CD4-positive, alpha-beta T cell treated with Interleukin-2 at 100 ng/mL for 4 hours (primary cell): Measurements from ENCODE around the gene MB21D2.

Experiments used
- DNase-seq: peaks from one replicate; pipeline ENCODE4 v3.0.0-alpha.2; 2020; ENCODE audit warnings: low spot score

Gene MB21D2

DNA sequence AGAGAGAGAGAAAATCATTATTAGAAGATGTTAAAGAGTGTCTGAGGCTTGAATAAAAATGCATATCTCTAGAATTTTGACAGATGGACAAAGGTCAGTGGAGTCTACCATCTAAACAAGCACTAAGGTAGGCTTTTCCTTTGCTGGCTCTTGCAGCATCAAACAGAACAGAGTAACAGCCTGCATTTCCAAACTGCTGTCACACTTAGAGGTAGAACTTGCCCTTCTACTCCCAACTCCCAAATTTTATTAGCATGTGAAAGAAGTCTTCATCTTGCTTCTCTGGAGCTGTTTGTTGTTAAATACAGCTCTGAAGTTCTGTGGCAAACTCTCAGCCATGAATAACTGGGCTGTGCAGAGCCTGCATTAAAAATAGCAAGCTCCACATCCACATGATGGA, 4.1 kb upstream of the MB21D2 start:
- DNase-seq, result no peak

DNA sequence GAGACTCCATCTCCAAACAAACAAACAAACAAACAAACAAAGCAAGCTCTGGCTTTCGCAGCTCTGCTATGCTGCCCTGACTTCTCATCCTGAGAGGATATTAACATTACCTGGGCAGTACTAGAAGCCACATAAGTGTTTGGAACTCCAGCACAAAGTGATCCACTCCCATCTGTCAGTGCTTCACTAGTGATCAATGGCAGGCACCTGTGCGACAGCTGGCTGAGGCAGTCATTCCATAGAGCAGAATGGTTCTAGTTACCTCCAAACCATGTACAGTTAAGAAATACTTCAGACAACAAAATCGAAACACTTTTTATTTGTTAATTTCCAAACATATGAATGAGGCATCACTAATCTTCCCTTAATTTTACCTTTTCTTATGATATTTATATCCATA, 2.8 kb upstream of the MB21D2 start:
- DNase-seq, result no peak

GRCh38 chr3:192919901-192920300, 2.2 kb upstream of the MB21D2 start:
- no peak for DNase-seq

- no peak for DNase-seq
Observed at GRCh38 chr3:192918275-192918588, 576 bp upstream of the MB21D2 start.

GRCh38 chr3:192917028-192917403, 640 bp downstream of the MB21D2 start:
- DNase-seq, result peak; percentile 30

DNA sequence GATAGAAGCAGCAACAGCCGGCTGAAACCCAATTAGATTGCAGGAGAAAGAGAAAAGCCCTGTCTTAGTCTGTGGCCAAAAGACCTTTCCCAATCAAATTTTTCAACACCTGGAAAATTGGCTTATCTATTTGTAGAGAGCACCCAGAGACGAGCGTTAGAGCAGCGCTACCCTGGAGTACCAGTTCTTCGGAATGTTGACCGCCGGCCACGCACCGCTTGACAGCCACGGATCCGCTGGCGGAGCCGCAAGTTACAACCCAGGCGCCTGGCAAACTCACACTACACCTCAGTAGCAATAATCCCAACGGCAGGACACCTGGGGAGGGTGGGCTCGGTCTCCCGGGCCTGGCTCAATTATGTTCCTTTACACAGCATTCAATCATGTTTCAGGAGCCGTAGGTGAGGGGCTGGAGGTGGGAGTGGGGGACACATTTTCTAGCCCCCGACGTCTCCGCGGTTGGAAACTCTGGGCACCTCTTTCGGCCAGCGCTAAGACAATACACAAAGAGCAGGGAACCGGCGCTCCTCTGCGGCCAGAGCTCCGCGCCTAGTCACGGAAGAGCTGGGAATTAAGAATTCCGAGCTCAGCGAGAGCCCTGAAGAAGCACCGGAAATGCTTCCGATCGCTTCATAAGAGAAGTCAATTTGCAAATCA, 1.2 kb downstream of the MB21D2 start:
- DNase-seq, result no peak

GRCh38 chr3:192915722-192916121, 1.9 kb downstream of the MB21D2 start:
- no peak for DNase-seq

- DNase-seq, result no peak
Observed at GRCh38 chr3:192915304-192915703, 2.4 kb downstream of the MB21D2 start.

DNA sequence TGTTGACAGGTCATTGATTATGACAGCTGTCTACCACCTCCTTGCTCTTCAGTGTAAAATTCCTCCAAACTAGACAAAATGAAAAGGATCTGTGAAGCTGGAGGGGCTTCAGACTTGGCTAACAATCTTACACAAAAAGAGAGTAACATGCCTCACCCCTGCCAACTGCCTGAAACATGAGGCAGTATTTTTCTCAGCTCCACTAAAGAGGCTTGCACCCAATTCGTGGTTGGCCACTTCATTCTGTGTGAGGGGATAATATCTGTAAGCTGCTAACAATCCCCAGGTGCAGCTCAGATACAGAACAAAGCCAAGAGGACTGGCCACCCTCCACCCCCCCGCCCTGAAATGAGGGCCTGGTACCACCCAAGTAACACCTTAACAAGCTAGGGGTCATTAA, 2.8 kb downstream of the MB21D2 start:
- no peak for DNase-seq

GRCh38 chr3:192913540-192913939, 4.1 kb downstream of the MB21D2 start:
- no peak for DNase-seq

- DNase-seq, result no peak
Observed at GRCh38 chr3:192911293-192911692, 6.4 kb downstream of the MB21D2 start.

- DNase-seq, result no peak
Observed at GRCh38 chr3:192907784-192908183, 9.9 kb downstream of the MB21D2 start.

- peak; percentile 30 for DNase-seq
Observed at GRCh38 chr3:192906940-192907339, 10.7 kb downstream of the MB21D2 start.

DNA sequence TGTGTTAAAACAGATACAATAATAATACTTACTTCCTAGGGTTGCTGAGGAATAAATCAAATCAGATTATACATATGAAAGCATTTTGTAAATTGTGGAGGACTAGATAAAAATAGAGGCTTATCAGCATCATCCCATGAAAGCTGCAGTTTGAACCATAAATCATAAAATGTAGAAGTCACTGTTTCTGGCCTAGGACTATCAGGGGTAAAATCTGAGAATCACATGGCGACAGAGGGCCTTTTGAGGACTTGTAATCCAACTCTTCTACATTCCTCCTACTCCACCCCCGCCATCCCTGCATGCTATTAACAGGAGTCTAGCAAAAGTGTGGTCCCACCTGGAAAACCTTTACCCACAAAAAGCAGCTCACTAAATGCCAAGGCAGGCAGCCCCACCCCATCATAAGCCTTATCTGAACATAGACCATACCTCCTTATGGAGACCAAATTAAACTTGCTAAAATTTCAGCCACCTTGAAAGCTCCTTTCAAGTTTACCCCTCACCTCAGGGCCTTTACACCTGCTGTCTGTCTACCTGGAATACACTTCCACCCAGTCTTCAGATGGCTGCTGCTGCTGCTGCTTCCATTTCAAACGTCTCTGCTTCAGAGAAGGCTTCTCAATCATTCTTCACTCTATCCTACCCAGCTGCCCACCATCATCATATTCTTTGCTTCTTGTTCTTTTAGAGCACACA, 11.5 kb downstream of the MB21D2 start:
- no peak for DNase-seq

- DNase-seq, result no peak
Observed at GRCh38 chr3:192904632-192905289, 12.9 kb downstream of the MB21D2 start.

GRCh38 chr3:192902549-192902948, 15.1 kb downstream of the MB21D2 start:
- no peak for DNase-seq

DNA sequence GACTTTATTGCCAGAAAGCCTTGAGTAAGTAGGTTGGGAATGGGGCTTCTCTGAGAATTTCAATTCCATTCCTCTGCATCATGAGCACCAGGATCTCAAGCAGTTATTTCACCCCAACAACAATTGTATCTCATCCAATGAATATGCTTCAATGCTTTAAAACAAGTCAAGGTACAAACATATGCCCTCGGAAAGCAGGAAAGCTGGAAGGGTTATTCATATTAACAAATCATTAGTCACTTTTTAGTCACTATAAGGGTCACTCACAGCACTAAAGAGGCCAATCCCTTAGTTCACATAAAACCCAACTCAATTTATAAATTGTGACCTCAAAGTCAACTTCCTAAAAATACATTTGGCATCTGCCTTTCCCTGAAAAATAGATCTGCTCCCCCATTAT, 16.2 kb downstream of the MB21D2 start:
- DNase-seq, result no peak

DNA sequence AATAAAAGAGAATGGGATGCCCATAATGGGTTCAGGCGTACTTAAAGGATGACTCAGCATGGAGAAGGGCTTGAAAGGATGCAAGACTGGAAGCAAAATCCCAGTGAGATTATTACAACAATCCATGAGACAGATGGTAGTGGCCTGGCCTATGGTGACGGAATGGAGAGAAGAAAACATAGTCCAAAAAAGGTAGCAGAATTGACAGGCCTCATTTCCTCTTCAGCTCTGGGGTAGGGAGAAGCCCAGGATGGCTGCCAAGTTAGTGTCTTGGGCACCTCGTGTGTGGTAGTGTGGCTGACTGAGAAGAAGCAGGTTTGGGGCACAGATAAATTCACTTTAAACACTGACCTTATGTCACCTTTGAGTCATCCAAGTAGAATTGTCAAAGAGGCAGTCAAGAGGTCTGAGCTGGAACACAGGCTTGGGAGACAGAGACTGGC, 18.1 kb downstream of the MB21D2 start:
- DNase-seq, result no peak

DNA sequence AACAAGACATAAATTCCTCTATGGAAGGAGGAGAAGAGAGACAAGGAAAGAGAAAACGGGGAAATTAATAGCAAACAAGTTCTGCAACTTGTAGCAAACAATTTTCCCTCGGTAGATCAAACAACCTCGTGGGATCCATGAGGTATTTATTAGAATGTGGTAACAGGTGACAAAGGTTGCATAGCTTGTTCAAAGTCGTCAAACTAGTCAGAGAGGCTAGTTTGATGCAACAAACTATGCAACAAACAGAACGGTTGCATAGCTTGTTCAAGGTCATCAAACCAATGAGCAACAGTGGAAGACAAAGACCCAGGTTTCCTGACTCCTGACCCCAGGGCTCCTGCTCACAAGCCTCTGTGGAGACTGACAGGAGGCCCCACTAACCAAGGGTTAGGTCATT, 20.7 kb downstream of the MB21D2 start:
- DNase-seq, result no peak

GRCh38 chr3:192896208-192896607, 21.4 kb downstream of the MB21D2 start:
- no peak for DNase-seq

DNA sequence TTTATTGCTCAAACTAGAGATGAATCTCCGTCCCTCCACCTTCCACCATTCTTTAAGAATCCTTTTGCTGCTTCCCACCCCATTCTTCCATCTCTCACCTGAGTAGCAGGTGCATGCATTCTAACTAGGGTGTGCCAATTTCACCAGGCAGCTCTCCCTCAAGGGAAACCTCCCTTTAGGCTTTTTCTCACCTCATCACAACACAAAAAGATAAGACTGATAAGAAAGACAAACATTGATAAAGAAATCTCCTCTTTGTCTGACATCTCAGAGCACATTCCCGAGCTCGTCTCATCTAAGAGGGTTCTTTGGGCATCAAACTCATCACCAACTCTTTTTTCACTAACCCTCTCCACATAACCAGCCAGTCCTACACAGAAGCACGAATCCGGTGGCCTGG, 23.0 kb downstream of the MB21D2 start:
- no peak for DNase-seq

DNA sequence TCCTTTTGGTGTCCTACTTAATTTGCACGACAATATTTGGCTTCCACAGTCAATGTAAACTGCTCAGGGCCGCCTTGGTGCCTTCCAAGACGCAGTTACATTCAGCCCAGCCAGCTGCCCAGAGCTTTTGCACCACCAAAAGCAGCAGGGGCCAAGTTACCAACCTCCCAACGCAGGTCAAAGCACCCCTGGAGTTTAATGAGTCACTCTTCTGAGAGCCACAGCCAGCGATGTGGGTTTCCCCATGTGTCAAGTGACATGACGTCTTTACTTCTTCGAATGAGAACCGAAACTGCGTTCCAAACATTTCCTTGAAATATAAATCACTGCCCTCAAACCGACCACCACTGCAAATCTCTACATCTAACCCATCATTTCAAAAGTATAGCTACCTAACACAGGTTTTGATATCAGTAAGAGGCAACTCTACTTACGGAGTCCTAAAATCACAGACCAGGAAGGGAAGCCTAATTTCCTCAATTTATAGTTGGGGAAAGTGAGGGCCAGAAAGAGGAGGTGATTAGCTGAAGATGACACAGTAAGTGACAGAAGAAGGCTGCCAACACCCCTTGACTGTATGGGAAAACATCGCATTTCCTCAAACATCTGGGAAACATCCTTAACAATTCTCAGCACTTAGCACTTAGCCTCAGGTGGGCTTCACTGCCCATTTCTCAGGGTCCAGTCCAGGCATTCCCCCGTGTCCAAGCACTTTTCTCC, 24.5 kb downstream of the MB21D2 start:
- DNase-seq, result peak; percentile 80
